NCI-H2196 treated with DMSO at 0.1 percent for 48 hours (cell line): ENCODE results near the gene DPF3.

Experiments
- DNase-seq: peaks from one replicate; lab custom pipeline; 2025; ENCODE audit not compliant: unreplicated experiment; lab: John Stamatoyannopoulos, UW

Gene DPF3

DNA sequence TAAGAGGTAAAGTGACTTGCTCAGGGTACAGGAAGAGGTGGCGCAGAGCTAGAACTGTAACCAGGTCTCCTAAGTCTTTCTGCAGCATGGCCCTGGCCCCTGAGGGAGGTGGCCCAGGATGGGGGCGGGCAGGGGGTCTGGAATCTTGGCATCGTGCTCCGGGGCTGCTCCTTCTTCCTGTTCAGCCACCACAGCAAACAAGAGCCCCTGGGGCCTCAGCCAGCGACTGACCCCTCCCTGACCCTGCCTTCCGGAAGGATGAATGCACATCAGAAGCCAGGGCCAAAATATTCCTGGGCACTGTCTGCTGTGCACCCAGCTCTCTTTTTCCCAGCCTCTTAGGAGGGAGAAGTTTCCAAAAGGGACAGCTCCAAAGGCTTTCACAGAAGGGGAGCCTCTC lies 242.8 kb downstream of the DPF3 start:
- DNase-seq: no peak

DNA sequence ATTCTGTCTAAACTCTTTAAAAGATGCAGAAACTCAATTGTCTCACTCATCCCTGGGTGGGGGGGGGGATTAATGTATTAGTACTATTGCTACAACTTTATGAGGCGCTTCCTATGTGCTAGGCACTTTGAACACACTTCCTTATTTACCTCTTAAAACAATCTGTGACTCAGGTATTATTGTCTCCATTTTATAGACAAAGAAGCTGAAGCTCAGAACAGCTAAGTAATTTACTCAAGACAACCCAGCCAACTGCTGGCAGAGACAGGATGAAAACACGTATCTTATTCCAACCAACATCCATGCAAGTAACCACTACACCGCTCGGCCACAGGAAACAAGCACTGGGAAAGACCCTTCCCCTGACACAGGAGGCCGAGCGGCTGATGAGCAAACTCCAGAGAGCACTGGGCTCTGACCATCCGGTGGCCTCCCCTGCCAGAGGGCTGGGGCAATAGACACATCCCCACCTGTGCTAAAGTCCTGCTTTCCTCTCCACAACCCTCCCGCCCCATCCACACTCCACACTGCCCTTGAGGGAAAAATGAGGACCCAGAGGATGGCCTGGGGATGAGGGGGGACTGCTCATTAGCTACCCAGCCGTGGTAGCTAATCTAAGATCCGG lies 244.2 kb downstream of the DPF3 start:
- DNase-seq: no peak

GRCh38 chr14:72647782-72648181 lies 246.1 kb downstream of the DPF3 start:
- DNase-seq: no peak

- DNase-seq: no peak
These were observed 246.9 kb downstream of the DPF3 start for GRCh38 chr14:72646861-72647528.

- DNase-seq: no peak
These were observed 248.2 kb downstream of the DPF3 start for GRCh38 chr14:72645706-72646105.

GRCh38 chr14:72644758-72645489 lies 249.0 kb downstream of the DPF3 start:
- no peak for DNase-seq

DNA sequence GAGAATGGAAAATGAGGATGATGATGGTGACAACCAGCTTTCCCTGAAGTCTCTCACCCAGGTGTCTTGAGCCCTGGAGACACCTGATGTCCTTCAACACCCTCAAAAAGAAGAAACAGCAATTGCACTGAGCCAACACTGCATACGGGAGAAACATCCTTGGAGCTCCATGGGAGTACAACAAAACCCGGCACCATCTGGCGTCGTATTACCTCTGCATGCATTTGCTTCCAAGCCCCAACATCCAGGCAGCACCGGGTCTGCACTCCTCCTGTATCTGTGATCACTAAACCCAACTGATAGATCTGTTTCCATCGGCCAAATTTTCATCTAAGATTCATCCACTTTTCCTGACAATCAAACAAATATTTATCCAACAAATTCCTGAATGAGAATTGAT lies 249.9 kb downstream of the DPF3 start:
- no peak for DNase-seq

DNA sequence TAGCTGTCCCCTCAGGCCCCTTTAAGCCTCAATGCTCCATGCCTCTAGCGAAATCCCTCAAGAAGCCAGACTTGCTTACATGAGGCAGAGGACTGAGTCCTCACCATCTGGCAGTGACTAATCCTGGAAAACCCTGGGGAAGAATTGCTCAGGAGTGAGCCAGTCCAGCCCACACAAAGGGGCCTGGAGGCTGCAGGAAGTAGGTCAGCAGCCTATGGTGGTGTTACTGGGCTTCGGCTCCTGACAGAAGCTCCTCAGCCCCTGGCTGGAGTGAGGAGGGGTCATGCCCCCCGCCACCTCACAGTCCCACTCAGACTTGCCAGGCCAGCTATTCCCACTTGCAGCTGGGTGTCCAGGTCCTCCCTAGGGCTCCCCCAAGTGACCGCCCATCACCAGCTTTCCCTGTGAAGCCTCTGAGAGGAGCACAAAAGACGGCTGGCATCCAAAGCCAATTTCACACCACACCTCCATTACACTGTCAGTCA lies 250.5 kb downstream of the DPF3 start:
- no peak for DNase-seq

GRCh38 chr14:72640911-72641485 lies 252.9 kb downstream of the DPF3 start:
- DNase-seq: no peak

DNA sequence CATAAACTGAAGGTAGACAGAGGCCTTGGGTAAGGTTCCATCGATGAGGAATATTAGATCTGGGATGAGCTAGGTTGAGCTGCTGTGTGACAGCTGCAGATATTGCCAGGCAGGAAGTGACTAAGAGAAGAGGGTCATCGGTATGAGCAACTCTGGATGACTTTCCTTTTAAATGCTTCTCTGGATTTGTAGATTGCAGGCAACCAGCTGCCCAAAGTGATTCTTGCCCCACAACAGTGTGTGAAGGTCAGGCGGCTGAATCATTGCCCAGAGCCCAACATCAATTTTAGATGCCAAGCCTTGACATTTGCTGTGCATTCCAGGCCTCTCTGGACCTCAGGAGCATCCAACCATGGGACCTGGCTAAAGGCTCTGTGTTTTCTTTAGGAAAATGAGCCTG lies 255.9 kb downstream of the DPF3 start:
- no peak for DNase-seq

DNA sequence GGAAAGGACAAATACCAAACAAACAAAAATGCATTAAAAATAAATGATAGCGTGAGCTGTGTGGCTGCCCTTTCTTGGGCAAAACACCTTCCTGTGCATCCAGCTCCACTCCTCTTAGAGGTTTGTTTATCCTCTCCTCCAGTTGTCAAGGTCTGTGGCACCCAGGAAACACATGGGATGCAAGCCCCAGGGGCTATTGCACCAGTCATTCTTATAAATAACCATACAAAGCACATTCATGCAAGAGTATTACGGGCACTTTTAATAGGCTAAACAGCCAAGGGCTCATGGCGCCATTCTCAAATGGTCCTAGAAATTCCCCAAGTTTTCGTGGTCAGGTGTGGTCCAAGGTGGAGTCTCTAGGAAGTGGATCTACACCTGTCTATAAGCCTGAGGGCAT lies 257.0 kb downstream of the DPF3 start:
- DNase-seq: no peak

GRCh38 chr14:72636094-72636493 lies 257.8 kb downstream of the DPF3 start:
- no peak for DNase-seq

DNA sequence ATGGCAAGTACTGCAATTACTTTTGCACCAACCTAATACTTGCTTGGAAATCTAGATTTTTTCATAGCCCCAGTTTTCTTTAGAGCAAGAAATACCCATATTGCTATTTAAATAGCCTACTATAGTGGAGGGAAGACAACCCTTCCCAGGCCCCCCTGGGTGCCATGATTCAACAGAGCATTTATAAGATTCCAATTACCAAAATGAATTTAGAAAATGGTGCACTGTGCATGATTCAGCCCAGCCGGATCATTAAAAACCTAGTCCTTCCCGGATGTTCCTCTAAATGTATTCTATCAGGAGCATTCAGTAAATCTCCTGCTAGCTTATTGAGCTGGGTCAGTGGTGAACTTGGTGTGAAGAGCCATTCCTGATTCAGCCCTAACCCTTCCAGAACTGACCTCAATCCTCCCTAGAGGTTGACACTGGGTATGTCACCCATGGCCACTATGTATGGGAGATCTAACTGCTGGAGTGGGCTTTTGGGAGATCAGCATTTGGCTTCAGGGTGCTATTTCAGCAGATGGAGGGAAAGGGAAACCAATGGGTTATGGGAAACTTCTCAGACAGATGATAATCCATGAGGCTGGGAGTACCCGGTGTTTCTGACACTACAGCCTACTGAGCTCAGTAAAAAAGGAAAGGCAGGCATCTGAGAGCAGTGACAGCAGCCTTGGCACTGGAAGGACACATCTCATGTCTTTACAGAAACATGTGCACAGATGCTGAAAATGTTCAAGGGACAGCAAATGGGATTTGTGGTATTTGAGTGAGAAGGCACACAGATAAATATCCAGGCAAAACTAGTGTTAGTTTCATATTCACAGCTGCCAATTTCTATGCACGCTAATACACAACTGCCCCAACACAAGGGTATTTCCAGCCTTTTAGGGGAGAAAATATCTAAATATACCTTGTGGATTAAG lies 258.9 kb downstream of the DPF3 start:
- DNase-seq: no peak

- no peak for DNase-seq
These were observed 260.4 kb downstream of the DPF3 start for GRCh38 chr14:72633551-72633950.

DNA sequence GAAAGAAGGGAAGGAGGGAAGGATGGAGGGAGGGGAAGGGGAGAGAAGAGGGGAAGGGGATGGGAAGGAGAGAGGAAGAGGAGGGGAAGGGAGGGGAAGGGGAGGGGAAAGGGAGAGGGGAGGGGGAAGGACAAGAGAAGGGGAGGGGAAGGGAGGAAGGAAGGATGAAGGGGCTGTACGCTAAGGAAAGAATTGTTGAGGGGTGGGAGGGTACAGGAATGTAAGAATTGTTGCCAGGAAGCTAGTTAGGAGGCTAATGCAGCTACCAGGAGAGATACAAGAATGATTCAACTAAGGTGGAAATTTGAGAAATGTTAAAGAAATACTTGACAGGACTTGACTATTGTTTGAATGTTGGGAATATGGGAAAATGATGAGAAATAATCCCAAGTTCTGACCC lies 261.2 kb downstream of the DPF3 start:
- DNase-seq: no peak

GRCh38 chr14:72631401-72631800 lies 262.5 kb downstream of the DPF3 start:
- no peak for DNase-seq

GRCh38 chr14:72630374-72630773 lies 263.5 kb downstream of the DPF3 start:
- DNase-seq: no peak

- no peak for DNase-seq
These were observed 264.4 kb downstream of the DPF3 start for GRCh38 chr14:72629534-72629933.

DNA sequence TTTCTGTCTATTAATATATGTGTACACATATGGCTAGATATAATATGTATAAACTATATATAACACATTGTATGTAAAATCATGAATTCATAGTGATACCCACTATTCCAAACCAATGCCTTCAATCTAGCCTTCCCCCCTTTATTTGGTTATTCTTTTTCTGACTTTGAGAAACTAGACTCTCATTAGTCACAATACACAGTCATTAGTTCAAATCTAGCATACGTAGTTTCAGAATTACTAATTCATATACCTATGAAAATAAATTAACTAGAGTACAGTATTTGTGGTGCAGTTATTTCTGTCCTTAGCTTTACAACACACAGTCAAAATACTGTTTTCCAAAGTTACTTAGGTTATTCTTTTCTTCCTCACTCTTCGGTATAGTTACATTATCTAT lies 268.2 kb downstream of the DPF3 start:
- DNase-seq: no peak

GRCh38 chr14:72621387-72622065 lies 272.4 kb downstream of the DPF3 start:
- DNase-seq: no peak
